ENCODE data around the gene STARD7. TPM values are rescaled to one million over a fixed set of nuclear protein-coding genes. Genes with fewer than 3 reads are reported as not detected.

The STARD7 gene
- total RNA-seq, 2 donors from 2014 or later = 102 to 179 TPM

DNA sequence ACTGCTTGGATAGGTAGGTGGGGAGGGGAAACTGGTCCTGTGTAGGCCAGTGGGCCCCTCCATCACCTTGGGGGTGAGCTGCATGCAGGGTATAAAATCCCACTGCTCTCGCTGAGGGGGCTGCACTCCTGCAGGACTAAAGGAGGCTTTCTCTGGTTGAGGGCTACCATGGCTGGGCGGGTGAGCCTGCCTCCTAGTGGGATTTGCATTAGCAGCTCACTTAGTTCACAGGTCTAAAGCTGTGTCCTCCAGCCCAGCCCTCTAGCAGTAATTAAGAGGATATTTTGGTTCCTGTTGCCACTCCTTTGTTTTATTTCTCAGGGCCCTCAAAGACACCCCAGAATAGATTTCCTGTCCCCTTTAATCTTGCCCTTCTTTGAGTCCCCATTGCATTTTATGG is 32.6 kb upstream of the STARD7 start:
- intact Hi-C loops (cut with DNase I) = no loop called here
- Histone ChIP-seq H3K27me3 (no peaks in the 10 kb centered on the region), H3K9ac (ENCODE audit: low read depth in 2 of 2, low read length in 2 of 2) (no peak overlapping the region), H3K36me3 (no peaks in the 10 kb centered on the region), H3K9me3 (no peaks in the 10 kb centered on the region), H3K4me1 (no peaks in the 10 kb centered on the region), H3K4me3 (no peak overlapping the region), H3K27ac (no peak overlapping the region)
- DNase-seq = no peak
- TF ChIP-seq, protein P1, sequence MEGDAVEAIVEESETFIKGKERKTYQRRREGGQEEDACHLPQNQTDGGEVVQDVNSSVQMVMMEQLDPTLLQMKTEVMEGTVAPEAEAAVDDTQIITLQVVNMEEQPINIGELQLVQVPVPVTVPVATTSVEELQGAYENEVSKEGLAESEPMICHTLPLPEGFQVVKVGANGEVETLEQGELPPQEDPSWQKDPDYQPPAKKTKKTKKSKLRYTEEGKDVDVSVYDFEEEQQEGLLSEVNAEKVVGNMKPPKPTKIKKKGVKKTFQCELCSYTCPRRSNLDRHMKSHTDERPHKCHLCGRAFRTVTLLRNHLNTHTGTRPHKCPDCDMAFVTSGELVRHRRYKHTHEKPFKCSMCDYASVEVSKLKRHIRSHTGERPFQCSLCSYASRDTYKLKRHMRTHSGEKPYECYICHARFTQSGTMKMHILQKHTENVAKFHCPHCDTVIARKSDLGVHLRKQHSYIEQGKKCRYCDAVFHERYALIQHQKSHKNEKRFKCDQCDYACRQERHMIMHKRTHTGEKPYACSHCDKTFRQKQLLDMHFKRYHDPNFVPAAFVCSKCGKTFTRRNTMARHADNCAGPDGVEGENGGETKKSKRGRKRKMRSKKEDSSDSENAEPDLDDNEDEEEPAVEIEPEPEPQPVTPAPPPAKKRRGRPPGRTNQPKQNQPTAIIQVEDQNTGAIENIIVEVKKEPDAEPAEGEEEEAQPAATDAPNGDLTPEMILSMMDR (IDR thresholded peaks at IDR 0.05) = no peak

- H3K36me3 ChIP-seq = no peaks in the 10 kb centered on the region
- no peaks in the 10 kb centered on the region for H3K27me3 ChIP-seq
- no peak overlapping the region for H3K4me3 ChIP-seq
- H3K27ac ChIP-seq = no peak overlapping the region
- no peaks in the 10 kb centered on the region for H3K9me3 ChIP-seq
- no peak for DNase-seq
- intact Hi-C loops (cut with DNase I) = no loop called here
- no peak overlapping the region for H3K9ac ChIP-seq (ENCODE audit: low read depth in 2 of 2, low read length in 2 of 2)
- TF ChIP-seq, protein P1 (IDR thresholded peaks at IDR 0.05) = no peak
- H3K4me1 ChIP-seq = no peaks in the 10 kb centered on the region
These were observed 31.9 kb upstream of the STARD7 start for GRCh38 chr2:96240341-96241038.

DNA sequence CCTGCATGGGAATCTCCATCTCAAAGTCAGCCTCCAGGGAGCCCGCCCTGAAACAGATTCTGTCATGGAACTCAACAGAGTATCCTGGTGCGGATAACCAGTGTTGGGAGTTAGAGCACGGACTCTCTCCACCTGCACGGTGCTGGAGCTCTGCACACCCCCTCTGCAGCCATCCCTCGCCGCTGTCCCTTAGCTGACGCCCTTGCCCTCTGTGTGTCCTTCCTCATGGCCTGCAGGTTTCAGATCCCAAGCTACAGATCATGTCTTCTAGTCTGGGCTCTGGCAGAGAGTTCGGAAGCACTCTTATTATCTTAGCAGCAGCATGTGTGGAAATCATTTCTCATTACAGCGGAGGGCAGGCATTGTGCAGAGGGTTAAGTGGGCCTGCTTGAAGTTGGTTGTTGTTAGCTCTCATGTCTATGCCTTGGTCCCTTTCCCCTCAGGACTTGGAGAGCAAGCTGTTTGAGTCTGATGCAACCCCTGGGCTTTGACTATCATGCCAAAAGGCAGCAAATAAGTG is 31.2 kb upstream of the STARD7 start:
- H3K27ac ChIP-seq = no peak overlapping the region
- DNase-seq = no peak
- H3K27me3 ChIP-seq = no peaks in the 10 kb centered on the region
- no peak overlapping the region for H3K9ac ChIP-seq (ENCODE audit: low read depth in 2 of 2, low read length in 2 of 2)
- intact Hi-C loops (cut with DNase I) = no loop called here
- TF ChIP-seq, protein P1 (IDR thresholded peaks at IDR 0.05) = no peak
- H3K4me3 ChIP-seq = no peak overlapping the region
- no peaks in the 10 kb centered on the region for H3K36me3 ChIP-seq
- H3K4me1 ChIP-seq = no peaks in the 10 kb centered on the region
- no peaks in the 10 kb centered on the region for H3K9me3 ChIP-seq

DNA sequence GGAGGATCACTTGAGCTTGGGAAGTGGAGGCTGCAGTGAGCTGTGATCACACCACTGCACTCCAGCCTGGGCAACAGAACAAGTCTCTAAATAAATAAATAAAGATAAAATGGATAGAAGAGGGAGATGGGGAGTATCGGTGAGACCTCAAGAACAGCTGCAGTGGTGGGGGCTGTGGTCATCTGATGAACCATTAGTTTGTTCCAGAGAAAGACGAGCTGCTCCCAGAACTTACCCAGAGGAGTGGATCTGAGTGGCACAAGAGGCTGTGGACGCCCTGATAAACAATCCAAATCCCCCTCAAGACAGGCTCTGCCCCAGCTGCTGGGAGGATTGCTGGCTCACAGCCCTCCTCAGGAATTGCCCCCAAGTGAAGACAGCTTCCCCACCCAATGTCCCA is 30.5 kb upstream of the STARD7 start:
- Histone ChIP-seq H3K27ac (no peak overlapping the region), H3K36me3 (no peaks in the 10 kb centered on the region), H3K4me3 (no peak overlapping the region), H3K27me3 (no peaks in the 10 kb centered on the region), H3K4me1 (no peaks in the 10 kb centered on the region), H3K9ac (ENCODE audit: low read depth in 2 of 2, low read length in 2 of 2) (no peak overlapping the region), H3K9me3 (no peaks in the 10 kb centered on the region)
- DNase-seq = no peak
- TF ChIP-seq, protein P1 (IDR thresholded peaks at IDR 0.05) = no peak
- intact Hi-C loops (cut with DNase I) = no loop called here

- Histone ChIP-seq H3K4me1 (no peaks in the 10 kb centered on the region), H3K4me3 (no peak overlapping the region), H3K27ac (no peak overlapping the region), H3K9ac (ENCODE audit: low read depth in 2 of 2, low read length in 2 of 2) (no peak overlapping the region), H3K36me3 (no peaks in the 10 kb centered on the region), H3K9me3 (no peaks in the 10 kb centered on the region), H3K27me3 (no peaks in the 10 kb centered on the region)
- TF ChIP-seq, protein P1 (IDR thresholded peaks at IDR 0.05) = no peak
- intact Hi-C loops (cut with DNase I) = no loop called here
- DNase-seq = no peak
These were observed 29.6 kb upstream of the STARD7 start for GRCh38 chr2:96238266-96238665.

Measured in colonic mucosa (tissue), 4 donors.